ENCODE results near the gene NKAIN1. TPM values are rescaled to one million over a fixed set of nuclear protein-coding genes. Genes with fewer than 3 reads are reported as not detected.
"Not testable (repeated sequence)": the region's sequence is repeated elsewhere in the genome, so short reads cannot be mapped to it uniquely, and the experiment has no call there.

NKAIN1 gene
- total RNA-seq, 1 donor from 2014 or later: 9.4 TPM

- Mint-ChIP-seq H3K36me3 (no peaks in the 10 kb centered on the region), H3K9me3 (peaks cover 9% of the 10 kb centered on the region), H3K4me1 (peaks cover 5% of the 10 kb centered on the region), H3K4me3 (no peak overlapping the region), H3K27ac (no peak overlapping the region), H3K27me3 (ENCODE audit: low read depth) (no peaks in the 10 kb centered on the region)
- TF ChIP-seq, protein P1, sequence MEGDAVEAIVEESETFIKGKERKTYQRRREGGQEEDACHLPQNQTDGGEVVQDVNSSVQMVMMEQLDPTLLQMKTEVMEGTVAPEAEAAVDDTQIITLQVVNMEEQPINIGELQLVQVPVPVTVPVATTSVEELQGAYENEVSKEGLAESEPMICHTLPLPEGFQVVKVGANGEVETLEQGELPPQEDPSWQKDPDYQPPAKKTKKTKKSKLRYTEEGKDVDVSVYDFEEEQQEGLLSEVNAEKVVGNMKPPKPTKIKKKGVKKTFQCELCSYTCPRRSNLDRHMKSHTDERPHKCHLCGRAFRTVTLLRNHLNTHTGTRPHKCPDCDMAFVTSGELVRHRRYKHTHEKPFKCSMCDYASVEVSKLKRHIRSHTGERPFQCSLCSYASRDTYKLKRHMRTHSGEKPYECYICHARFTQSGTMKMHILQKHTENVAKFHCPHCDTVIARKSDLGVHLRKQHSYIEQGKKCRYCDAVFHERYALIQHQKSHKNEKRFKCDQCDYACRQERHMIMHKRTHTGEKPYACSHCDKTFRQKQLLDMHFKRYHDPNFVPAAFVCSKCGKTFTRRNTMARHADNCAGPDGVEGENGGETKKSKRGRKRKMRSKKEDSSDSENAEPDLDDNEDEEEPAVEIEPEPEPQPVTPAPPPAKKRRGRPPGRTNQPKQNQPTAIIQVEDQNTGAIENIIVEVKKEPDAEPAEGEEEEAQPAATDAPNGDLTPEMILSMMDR (IDR thresholded peaks at IDR 0.05; ENCODE audit: unreplicated experiment): no peak
- no peak for DNase-seq (ENCODE audit: low spot score in 2 of 2, unreplicated experiment in 2 of 2)
These were observed 99.4 kb downstream of the NKAIN1 start for GRCh38 chr1:31140299-31140698.

GRCh38 chr1:31138797-31139521 lies 100.7 kb downstream of the NKAIN1 start:
- DNase-seq (ENCODE audit: low spot score in 2 of 2, unreplicated experiment in 2 of 2); H3K9me3 Mint-ChIP-seq; H3K27ac Mint-ChIP-seq; H3K36me3 Mint-ChIP-seq; H3K4me3 Mint-ChIP-seq; H3K4me1 Mint-ChIP-seq; H3K27me3 Mint-ChIP-seq (ENCODE audit: low read depth): not testable (repeated sequence)

GRCh38 chr1:31137873-31138272 lies 101.8 kb downstream of the NKAIN1 start:
- H3K4me3 Mint-ChIP-seq; DNase-seq (ENCODE audit: low spot score in 2 of 2, unreplicated experiment in 2 of 2); H3K36me3 Mint-ChIP-seq; H3K27ac Mint-ChIP-seq; H3K9me3 Mint-ChIP-seq; H3K27me3 Mint-ChIP-seq (ENCODE audit: low read depth); H3K4me1 Mint-ChIP-seq: not testable (repeated sequence)

DNA sequence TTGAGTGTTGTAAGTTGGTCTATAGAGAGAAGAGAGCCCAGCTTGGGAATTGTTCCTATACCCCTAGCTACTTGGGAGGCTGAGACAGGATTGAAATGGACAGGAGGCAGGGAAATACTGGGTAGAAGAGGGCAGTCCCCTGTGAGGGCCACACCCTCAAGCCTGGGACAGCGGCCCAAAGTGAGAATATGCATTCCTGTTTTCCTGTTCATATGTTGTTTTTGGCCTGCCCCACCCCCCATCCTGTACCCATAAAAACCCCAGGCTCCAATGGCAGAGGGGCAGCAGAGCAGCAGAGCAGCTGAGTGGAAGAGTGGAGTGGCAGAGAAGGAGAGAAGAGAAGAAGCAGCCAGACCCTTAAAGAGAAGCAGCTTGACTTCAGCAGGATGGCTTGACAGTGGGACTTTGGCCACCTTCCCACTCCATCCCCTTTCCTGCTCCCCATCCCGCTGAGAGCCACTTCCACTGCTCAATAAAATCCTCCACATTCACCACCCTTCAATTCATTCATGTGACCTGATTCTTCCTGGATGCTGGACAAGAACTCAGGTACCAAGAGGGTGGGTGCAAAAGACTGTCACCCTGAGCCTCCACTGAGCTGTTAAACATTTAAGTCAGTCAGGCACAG lies 103.6 kb downstream of the NKAIN1 start:
- no peaks in the 10 kb centered on the region for H3K27me3 Mint-ChIP-seq (ENCODE audit: low read depth)

DNA sequence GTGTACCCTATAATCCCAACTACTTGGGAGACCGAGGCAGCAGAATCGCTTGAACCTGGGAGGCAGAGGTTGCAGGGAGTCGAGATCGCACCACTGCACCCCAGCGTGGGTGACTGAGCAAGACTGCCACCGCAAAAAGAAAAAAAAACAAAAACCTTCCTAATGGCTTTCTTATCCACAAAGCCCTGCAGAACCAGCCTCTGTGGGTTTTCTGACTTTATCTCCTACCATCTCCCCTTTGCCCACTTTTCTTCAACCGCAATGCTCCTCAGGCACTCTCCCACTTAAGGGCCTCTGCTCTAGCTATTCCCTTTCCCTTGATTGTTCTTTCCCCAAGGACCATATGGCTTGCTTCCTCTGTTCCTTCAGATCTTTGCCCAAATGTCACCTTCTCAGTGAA lies 106.3 kb downstream of the NKAIN1 start:
- H3K4me3 Mint-ChIP-seq: no peak overlapping the region
- no peak overlapping the region for H3K27ac Mint-ChIP-seq
- no peaks in the 10 kb centered on the region for H3K4me1 Mint-ChIP-seq
- H3K9me3 Mint-ChIP-seq: peaks cover 9% of the 10 kb centered on the region
- H3K27me3 Mint-ChIP-seq (ENCODE audit: low read depth): no peaks in the 10 kb centered on the region
- no peak for DNase-seq (ENCODE audit: low spot score in 2 of 2, unreplicated experiment in 2 of 2)
- H3K36me3 Mint-ChIP-seq: no peaks in the 10 kb centered on the region
- TF ChIP-seq, protein P1 (IDR thresholded peaks at IDR 0.05; ENCODE audit: unreplicated experiment): no peak

More for the DNA sequence above, 103.6 kb downstream of the NKAIN1 start:
- Mint-ChIP-seq H3K36me3 (no peaks in the 10 kb centered on the region), H3K4me3 (no peak overlapping the region), H3K27ac (no peak overlapping the region), H3K4me1 (no peaks in the 10 kb centered on the region), H3K9me3 (peaks cover 9% of the 10 kb centered on the region)
- DNase-seq (ENCODE audit: low spot score in 2 of 2, unreplicated experiment in 2 of 2): no peak
- TF ChIP-seq, protein P1 (IDR thresholded peaks at IDR 0.05; ENCODE audit: unreplicated experiment): no peak

Other genes starting within 250 kb of the NKAIN1 start
- 244 to 253 TPM (median 250 TPM) in 3 replicates for gene PUM1, start 174.2 kb downstream of the NKAIN1 start, total RNA-seq
- 63.2 to 70.7 TPM (median 64.3 TPM) in 3 replicates for gene SNRNP40, start 56.9 kb upstream of the NKAIN1 start, total RNA-seq
- gene ZCCHC17, start 57.1 kb upstream of the NKAIN1 start, total RNA-seq: 25.3 to 27.1 TPM (median 26.6 TPM) in 3 replicates
- gene FABP3, start 133.2 kb upstream of the NKAIN1 start, total RNA-seq: 4.5 to 6.7 TPM (median 4.6 TPM) in 3 replicates
- gene SERINC2, start 173.3 kb upstream of the NKAIN1 start, total RNA-seq: 45.4 to 49.1 TPM (median 47.1 TPM) in 3 replicates